Middle frontal gyrus (tissue), 1 donor: ENCODE results near the gene NFIC.

ENCODE experiments used
- DNase-seq: peaks from one replicate; pipeline ENCODE4 v3.0.0-alpha.2; 2015; ENCODE audit warnings: low spot score; ENCODE audit errors: extremely low spot score

The NFIC gene

GRCh38 chr19:3482507-3483225 lies 116.3 kb downstream of the NFIC start:
- DNase-seq, result no peak

DNA sequence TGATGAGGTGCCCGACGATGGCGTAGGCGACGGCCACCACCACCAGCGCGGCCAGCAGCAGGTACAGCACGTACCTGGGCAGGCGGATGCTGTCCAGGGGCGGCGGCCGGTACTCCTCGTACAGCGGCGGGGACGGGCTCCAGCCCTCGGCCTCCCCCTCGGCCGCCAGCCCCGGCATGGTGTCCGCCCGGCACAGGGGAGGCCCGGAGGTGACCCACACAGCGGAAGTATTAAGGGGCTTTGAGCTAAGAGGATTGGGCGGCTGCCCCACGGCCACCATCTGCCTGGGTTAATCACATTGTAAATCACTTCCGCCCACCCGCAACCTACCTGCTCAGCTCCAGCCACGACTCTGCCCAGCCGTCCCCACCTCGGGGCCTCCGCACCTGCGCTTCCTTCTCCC lies 116.8 kb downstream of the NFIC start, which contains the start of gene SMIM44:
SMIM44 (minus strand) TSS at position 216 of the 403 bp plus-strand sequence; CDS start at position 178, 38 bp downstream.
- DNase-seq, result no peak

- DNase-seq, result no peak
Measured at GRCh38 chr19:3491396-3492119, 125.2 kb downstream of the NFIC start.

DNA sequence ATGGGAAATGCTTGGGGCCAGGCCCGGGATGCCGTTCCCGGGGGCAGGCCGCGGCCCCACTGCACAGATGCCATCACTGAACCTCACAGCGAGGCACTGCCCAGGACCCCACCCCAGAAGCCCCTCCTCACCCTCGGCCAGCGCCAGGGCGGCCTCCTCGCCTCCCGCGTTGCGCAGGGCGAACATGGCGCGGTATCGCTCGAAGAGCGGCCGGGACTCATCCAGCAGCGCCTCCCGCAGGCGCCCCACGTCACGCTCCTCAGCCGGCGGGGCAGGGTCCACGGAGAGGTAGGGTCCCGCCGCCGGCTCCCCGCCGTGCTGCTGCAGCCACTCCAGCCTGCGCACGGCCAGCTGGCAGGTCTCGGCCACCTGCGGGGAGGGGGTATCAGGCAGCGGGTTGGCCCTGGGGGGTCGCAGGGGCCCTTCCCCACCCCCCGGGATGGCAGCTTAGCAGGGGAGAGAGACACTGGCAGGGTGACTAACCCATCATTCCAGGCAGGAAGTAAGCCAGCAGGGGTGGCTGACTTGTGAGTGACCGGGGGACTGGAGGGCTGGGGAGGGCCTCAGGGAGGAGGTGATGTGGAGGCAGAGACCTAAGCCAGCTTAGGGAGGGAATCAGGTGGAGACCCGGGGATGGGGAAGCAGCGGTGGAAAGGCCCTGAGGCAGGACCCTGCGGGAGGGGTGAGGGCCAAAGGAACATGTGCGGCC lies 125.9 kb downstream of the NFIC start:
- no peak for DNase-seq

GRCh38 chr19:3492919-3493318 lies 126.5 kb downstream of the NFIC start:
- no peak for DNase-seq

GRCh38 chr19:3493651-3494050 lies 127.3 kb downstream of the NFIC start:
- no peak for DNase-seq

DNA sequence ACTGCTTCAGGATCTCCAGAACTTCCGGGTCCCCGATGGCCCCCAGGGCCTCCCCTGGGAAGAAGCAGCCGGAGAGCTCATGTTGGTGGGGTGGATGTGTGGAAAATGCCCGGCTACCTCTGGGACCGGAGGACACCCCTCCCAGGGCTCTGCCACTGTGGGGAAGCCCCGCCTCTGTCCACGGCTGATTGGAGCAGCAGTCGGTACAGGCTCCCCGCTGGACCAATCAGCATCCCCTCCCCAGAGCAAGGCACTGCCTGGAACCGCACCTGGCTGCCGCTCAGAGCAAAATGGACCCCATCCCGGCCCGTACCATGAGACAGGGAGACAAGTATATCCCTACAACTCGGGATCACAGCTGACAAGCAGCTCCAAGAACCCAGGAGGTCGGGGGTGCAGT lies 127.7 kb downstream of the NFIC start:
- DNase-seq, result peak; percentile 56

DNA sequence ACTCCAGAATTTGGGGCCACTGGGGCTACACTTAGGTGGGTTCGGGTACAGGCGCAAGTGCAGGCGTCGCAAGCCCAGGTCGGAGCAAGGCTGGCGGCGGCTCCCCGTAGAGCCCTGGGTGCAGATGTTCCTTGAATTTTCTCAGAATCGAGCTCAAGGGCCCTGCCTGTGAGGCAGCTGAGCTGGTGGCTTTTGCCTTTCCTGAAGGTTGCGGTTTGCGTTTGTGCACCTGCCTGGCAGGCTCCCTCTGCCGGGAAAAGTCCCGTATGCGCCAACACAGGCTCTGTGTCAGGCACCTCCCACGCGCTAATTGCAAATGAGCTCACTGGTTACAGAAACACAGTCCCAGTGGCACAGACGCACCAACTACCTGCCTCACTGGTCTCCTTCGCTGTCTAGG lies 128.2 kb downstream of the NFIC start:
- no peak for DNase-seq

GRCh38 chr19:3496392-3497273 lies 130.2 kb downstream of the NFIC start:
- no peak for DNase-seq

DNA sequence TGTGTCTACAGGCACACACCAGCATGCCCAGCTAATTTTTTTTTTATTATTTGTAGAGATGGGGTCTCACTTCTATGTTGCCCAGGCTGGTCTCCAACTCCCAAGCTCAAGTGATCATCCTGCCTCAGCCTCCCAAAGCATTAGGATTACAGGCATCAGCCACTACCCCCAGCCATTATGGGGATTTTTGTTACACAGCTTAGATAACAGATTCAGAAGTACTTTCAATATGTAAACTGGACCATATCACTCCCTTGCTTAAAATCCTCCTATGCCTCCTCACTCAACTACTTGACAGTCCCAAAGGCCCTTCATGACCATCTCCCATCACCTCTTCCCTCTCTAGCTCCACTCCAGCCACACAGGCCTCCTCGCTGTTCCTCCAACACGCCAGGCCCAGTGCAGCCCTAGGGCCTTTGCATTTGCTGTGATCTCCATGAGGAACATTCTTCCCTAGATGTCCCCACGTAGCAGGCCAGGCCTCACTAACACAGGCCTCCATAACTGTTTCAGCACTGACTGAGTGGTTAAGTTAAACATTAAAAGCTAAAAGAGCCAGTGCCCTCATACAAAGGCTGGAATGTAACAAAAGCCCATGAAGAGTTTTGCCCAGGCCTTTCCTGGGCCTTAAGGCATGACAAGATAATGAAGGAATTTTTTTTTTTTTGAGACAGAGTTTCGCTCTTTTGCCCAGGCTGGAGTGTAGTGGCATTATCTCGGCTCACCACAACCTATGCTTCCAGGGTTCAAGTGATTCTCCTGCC lies 131.6 kb downstream of the NFIC start:
- DNase-seq, result no peak

DNA sequence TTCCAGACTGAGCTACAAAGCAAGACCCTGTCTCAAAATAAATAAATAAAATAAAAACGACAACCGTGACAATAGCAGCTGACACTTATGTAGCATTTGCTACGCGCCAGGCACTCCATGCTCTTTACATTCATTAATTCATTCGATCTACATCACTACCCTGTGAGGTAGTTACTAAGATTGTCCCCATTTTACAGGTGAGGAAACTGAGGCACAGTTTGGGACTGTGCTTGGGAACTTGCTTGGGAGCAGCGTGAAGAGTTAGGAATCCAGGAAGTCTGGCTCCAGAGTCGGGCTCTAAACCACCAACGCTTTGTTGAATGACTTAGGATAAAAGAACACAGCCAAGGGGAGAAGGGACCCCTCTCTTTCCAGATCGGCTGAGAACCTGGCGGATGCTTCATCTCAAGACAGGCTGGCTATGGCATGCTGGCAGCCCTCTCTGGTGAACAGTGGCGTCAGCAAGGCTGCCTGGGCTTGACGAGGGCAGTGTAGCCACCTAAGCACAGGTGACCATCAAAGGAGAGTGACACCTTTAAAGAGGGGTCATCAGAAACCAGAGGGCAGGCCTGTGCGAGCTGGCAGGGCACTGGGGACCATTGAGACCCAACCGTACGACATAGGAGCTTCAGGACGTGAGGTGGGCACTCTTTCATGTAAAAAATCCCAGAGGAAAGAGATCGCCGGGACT lies 133.5 kb downstream of the NFIC start:
- no peak for DNase-seq

DNA sequence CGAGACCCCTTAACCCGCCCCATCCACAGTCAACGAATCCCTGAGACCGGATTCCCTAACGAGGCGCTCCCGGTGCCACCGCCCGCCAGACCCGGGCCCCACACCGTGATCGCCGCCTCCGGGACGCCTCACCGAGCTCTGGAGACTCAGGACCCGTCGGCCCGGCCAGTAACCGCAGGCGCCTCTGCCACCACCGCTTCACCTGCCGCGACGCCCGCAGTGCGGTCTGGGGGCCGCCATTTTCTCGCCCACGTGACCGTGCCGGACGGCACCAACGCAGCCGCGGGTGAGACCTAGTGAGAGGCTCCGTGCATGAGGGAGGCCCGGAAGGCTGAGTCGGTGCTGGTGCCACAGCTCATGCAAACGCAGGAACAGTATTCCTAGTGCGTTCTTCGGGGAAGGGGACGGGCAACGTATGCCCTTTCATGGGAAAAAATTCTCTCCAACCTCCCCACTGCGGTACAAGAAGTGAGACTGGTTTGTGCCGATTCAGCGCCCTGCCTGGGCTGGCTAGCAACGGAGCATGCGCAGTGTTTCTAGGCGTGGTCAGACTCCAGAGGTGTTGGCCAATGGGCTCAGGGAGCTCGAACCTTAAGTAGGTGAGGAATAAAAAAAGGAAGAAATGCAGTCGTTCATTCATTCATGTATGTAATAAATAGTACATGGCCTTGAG lies 134.2 kb downstream of the NFIC start, which contains the start of gene DOHH:
DOHH (minus strand) TSS at position 246 of the 673 bp plus-strand sequence. CDS start 3,860 bp downstream, outside the sequence.
- peak; percentile 92 for DNase-seq

DNA sequence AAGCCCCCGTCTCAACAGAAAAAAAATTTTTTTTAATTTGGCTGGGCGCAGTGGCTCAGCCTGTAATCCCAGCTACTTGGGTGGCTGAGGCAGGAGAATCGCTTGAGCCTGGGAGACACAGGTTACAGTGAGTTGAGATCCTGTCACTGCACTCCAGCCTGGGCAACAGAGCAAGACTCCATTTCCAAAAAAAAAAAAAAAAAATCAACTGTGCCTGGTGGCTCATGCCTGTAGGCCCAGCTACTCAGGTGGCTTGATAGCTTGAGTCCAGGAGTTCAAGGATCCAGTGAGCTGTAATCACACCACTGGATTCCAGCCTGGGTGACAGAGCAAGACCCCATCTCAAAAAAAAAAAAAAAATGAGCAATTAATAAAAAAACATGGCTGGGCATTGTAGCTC lies 135.4 kb downstream of the NFIC start:
- DNase-seq, result no peak

DNA sequence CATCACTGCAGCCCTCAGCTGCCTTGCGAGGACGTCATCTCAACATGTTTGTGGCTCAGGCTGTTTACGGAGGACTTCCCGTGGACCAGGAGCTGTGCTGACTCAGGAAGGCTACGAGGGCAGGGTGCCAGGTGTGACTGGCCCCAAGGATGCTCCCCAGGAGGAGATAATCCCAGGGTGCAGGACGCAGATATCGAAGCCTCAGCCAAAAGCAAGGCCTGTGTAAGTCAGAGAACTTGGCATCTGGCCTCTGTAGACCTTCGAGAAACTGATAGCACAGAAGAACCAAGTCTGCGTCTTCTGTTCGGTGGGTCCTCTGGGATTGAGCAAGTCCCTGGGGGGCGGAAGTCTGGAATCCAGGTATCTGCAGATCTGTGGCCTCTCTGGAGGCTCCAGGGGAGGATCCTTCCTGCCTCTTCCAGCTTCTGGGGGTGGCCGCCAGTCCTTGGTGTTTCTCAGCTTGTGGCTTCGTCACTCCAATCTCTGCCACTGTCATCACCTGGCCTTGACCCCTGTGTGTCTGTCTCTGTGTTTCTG lies 136.7 kb downstream of the NFIC start:
- DNase-seq, result no peak

DNA sequence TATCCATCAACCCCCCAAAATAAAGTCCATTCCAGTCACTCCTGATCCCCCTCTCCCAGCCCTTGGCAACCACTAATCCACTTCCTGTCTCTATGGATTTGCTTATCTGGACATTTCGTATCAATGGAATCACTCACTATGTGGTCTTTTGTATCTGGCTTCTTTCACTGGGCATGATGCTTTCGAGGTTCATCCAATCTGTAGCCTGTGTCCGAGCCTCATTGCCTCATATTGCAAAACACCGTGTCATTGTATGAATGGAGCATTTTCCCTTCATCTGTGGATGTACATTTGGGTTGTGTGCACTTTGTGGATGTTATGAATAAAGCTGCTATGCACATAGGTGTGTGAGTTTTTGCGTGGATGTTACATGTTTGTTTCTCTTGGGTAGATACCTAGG lies 138.4 kb downstream of the NFIC start:
- DNase-seq, result no peak

DNA sequence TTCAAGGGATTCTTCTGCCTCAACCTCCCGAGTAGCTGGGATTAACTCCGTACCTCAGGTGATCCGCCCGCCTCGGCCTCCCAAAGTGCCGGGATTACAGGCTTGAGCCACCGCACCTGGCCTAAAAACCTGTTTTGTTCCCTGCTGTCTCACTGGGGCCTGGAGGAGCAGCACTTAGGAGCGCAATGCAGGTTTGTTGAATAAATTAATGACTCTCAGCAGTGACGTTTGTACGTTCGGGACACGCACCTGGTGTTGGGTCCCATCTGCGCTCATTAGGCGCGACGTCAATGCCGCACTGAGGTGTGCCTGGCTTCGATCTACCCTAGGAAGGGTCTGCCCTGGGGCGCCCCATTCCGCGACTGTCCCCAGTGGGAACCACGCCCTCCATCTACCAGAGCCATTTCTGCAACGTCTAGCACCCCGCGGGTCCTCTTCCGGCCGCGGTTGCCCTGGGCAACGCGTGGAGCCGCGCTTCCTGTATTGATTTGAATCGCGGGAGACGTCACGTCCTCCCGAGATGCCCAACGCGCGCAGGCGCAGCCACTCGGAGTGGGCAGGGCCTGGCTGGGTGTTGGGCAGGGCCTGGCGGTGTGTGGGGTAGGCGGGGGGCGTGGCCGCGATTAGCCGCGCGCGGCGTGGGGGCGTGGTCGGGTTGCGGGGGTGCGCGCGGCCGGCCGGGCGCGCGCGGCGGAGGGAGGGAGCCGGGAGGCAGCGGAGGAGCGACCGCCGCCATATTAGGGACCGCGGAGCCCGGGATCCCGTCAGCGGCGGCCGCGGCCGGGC lies 139.4 kb downstream of the NFIC start, which contains the start of gene FZR1:
FZR1 (plus strand) TSS at position 714 of the 786 bp plus-strand sequence. CDS start 16,679 bp downstream, outside the sequence.
- DNase-seq, result peak; percentile 97

GRCh38 chr19:3506384-3507340 lies 140.3 kb downstream of the NFIC start:
- DNase-seq, result no peak
